Heart left ventricle (tissue), 16 donors: ENCODE data around the gene CFP. TPM values are rescaled to one million over a fixed set of nuclear protein-coding genes. Genes with fewer than 3 reads are reported as not detected.
A peak's percentile ranks its signal among the peaks of the same experiment; 100 is the strongest.

Experiments
- ATAC-seq, 4 donors: fragments of 200-7000 bp; cut with Tn5 transposase; one replicate each; pipeline ENCODE4 v1.9.1; 2020 to 2022; ENCODE audit warnings: moderate library complexity in 4 of 4, mild to moderate bottlenecking in 3 of 4, moderate number of reproducible peaks in 1 of 4
- DNase-seq, 5 donors: peaks; one replicate each; pipeline ENCODE4 v3.0.0-alpha.2; 2020
- H3K27ac ChIP-seq, 12 donors: fragments of 200-600 bp; sonication (generic) in 4 of 12; one replicate each; pipeline versions ENCODE4 v1.5.0 to v1.8.0; 2016 to 2022; ENCODE audit warnings: mild to moderate bottlenecking in 2 of 12
- H3K27me3 ChIP-seq, 9 donors: fragments of 200-600 bp; sonication (generic) in 2 of 9; one replicate each; pipeline versions ENCODE4 v1.5.1 to v1.8.0; 2016 to 2022; ENCODE audit warnings: mild to moderate bottlenecking in 3 of 9
- H3K36me3 ChIP-seq, 9 donors: fragments of 200-600 bp; sonication (generic) in 2 of 9; one replicate each; pipeline versions ENCODE4 v1.5.0 to v1.8.0; 2018 to 2022; ENCODE audit warnings: mild to moderate bottlenecking in 2 of 9
- H3K4me1 ChIP-seq, 12 donors: fragments of 200-600 bp; sonication (generic) in 4 of 12; one replicate each; pipeline versions ENCODE4 v1.5.0 to v1.8.0; 2016 to 2022; ENCODE audit warnings: mild to moderate bottlenecking in 3 of 12
- H3K4me3 ChIP-seq, 12 donors: fragments of 200-600 bp; sonication (generic) in 4 of 12; one replicate each; pipeline versions ENCODE4 v1.5.0 to v1.8.0; 2017 to 2022; ENCODE audit warnings: mild to moderate bottlenecking in 9 of 12, moderate library complexity in 4 of 12
- H3K9me3 ChIP-seq, 12 donors: fragments of 200-600 bp; sonication (generic) in 4 of 12; one replicate each; pipeline versions ENCODE4 v1.5.0 to v1.8.0; 2016 to 2022; ENCODE audit warnings: mild to moderate bottlenecking in 1 of 12
- POLR2A ChIP-seq, 2 donors: fragments of 450-650 bp; IDR thresholded peaks; one replicate each; pipeline ENCODE4 v1.6.1; 2017; ENCODE audit warnings: antibody characterized with exemption in 2 of 2, mild to moderate bottlenecking in 2 of 2, moderate library complexity in 2 of 2
- WGBS, 4 donors: extraction: QIAGEN DNeasy Blood & Tissue Kit in 2 of 4; methylation state at CpG; one replicate each; pipeline versions ENCODE4 v1.1.5 to v1.1.7; 2013 to 2018; 5-methylcytosine and 5-hydroxymethylcytosine counted together
- intact Hi-C, 10 donors: fragments of 100-400 bp; cut with DNase I; formaldehyde crosslinking; loops; one replicate each; pipeline versions ENCODE4 v1.11.1 to v1.14.2; 2022
- polyA plus RNA-seq, 2 donors: library from polyadenylated mRNA; stranded (reverse); fragments of 200-250 nt; gene quantifications; one replicate each; pipeline ENCODE4 v1.2.3, GENCODE V29; 2013
- total RNA-seq, 9 donors: library from RNA; depleted of rRNA in 2 of 9; stranded (reverse); fragments of >200 nt in 2 of 9; fragmentation: NEBNext Ultra II Directional in 3 of 9; extraction: Animal tissue kit (Norgen Biotek cat#: 25700) in 3 of 9; gene quantifications; one replicate each; pipeline versions ENCODE4 v1.1.0 to v1.2.4, GENCODE V29; 2016 to 2023
- TF ChIP-seq, protein P1 (sequence below), 12 donors: fragments of 200-600 bp; sonication (generic) in 4 of 12; IDR thresholded peaks; one replicate each; pipeline versions ENCODE4 v1.5.0 to v1.8.0; 2018 to 2022; ENCODE audit warnings: antibody characterized with exemption in 12 of 12, mild to moderate bottlenecking in 5 of 12
- donor health status: ischemic (EF 13 %, LVEDD 7.1; RV severe dilation, severe dysfunction).
- donor health status: healthy with polysubstance abuse.
- donor health status: DM: no; HTN: yes; CAD: no.
- donor health status: DM: no; HTN: no; CAD: no.
- donor health status: ischemic (EF 25% LVEDD 6.9; RV normal size, moderate dysfunction).
- donor health status: ischemic (EF 25% LVEDD 5.7; RV mildly dilated, moderate dysfunction).
- donor health status: healthy.
- donor health status: DM: yes; HTN: yes; CAD: no.
- donor health status: ischemic (EF 35%, LVEDD 5.7; RV mildly dilated, moderate dysfunction).
- donor health status: nonischemic (EF 11% LVEDD 7.7; RV severe dilation, severe dysfunction).
- donor health status: DM: yes; HTN: yes; CAD: no.
- donor health status: PGD.
- donor health status: ischemic (EF 29% LVEDD 5.4; RV normal size, mild dysfunction).
- donor health status: nonischemic (EF 23%, LVEDD 6.1; RV moderate dilation, normal function).

Gene CFP
- total and polyA plus RNA-seq, 11 donors: 0.98 to 24.7 (median 1.8) TPM

DNA sequence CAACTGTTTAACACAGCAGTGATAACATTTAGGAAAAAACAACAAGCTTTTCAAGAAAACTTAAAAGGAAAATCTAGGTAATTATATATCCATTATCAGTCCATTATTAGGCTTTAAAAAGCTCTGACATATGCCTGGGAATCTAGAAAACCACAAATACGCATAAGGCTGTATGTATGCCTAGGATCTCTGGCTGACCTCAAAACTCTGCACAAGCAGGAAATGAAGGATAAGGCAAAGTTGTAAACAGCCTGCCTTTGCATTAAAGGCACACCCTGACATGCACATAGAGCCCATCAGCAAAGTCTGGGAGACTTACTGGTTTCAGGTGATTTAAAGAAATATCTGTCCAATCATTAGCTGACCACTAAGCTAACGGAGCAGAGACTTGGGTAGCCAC, 33.5 kb downstream of the CFP start:
- intact Hi-C loops: no loop called here
- ATAC-seq (no peak), DNase-seq (no peak)
- no peaks in the 10 kb centered on the region for H3K27me3 ChIP-seq
- peaks cover 0 to 42% (median 9%) of the 10 kb centered on the region in 12 donors for H3K9me3 ChIP-seq
- peaks cover 0 to 8% (median 0%) of the 10 kb centered on the region in 12 donors for H3K4me1 ChIP-seq
- peak overlapping the region in 4 of 12 donors; percentile 18 to 38 (median 30) for H3K27ac ChIP-seq
- H3K36me3 ChIP-seq: no peaks in the 10 kb centered on the region
- H3K4me3 ChIP-seq: no peak overlapping the region
- 67 to 87% (median 74%) methylated on average over 2 of the region's 2 CpGs for WGBS, 4 donors
- TF ChIP-seq, protein P1, sequence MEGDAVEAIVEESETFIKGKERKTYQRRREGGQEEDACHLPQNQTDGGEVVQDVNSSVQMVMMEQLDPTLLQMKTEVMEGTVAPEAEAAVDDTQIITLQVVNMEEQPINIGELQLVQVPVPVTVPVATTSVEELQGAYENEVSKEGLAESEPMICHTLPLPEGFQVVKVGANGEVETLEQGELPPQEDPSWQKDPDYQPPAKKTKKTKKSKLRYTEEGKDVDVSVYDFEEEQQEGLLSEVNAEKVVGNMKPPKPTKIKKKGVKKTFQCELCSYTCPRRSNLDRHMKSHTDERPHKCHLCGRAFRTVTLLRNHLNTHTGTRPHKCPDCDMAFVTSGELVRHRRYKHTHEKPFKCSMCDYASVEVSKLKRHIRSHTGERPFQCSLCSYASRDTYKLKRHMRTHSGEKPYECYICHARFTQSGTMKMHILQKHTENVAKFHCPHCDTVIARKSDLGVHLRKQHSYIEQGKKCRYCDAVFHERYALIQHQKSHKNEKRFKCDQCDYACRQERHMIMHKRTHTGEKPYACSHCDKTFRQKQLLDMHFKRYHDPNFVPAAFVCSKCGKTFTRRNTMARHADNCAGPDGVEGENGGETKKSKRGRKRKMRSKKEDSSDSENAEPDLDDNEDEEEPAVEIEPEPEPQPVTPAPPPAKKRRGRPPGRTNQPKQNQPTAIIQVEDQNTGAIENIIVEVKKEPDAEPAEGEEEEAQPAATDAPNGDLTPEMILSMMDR (IDR thresholded peaks at IDR 0.05): no peak
- no peak for TF ChIP-seq POLR2A (IDR thresholded peaks at IDR 0.05)

DNA sequence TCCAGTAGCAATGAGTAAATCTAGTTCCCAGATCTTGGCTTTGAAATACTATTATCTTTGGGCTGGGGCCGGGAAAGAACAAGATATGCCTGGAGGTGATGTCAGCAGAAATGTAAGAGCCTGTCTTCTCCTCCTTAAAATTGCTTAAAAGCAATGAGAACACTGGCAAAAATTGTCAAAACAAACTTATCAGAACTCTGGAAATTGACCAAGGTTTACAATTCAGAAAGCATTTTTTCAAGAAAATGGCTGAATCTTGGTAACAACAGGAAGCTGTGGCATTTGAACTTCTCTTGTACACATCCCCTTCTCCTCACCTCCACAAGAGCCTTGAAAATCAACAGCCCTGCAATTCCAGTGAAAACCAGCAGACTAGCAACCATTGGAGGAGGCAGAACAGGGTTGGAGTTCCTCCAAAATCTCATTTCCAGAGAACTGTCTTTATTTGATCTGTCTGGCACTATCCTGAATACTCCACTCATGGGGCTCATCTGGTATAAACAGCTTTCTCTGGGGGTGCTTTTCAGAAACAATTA, 33.9 kb downstream of the CFP start:
- TF ChIP-seq POLR2A (IDR thresholded peaks at IDR 0.05): no peak
- TF ChIP-seq, protein P1 (IDR thresholded peaks at IDR 0.05): no peak
- Histone ChIP-seq H3K4me1 (peaks cover 0 to 8% (median 0%) of the 10 kb centered on the region in 12 donors), H3K27ac (peak overlapping the region in 4 of 12 donors; percentile 18 to 38 (median 30)), H3K36me3 (no peaks in the 10 kb centered on the region), H3K4me3 (no peak overlapping the region), H3K9me3 (peaks cover 0 to 42% (median 9%) of the 10 kb centered on the region in 12 donors), H3K27me3 (no peaks in the 10 kb centered on the region)
- WGBS, 4 donors: 34 to 50% (median 38%) methylated on average over 1 of the region's 1 CpG
- intact Hi-C loops: no loop called here
- DNase-seq: no peak
- ATAC-seq: peak in 3 of 4 donors; percentile 61 to 69 (median 69)

DNA sequence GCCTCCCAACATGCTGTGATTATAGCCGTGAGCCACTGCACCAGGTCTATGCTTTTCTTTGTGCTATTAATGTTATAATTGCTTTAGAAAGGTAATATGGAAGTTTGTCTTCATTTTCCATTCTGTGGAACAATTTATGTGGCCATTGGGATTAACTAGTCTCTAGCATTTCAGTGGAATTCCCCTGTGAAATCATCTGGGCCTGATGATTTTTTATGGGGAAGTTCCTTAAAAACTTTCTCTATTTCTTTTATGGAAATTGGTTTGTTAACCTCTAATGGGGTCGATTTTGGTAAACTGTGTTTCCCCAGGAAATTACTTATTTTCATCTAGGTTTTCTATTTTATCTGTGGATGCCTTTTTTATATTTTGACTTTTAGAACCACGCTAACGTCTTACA, 36.2 kb downstream of the CFP start:
- ATAC-seq (no peak), DNase-seq (no peak)
- H3K36me3 ChIP-seq: no peaks in the 10 kb centered on the region
- WGBS, 4 donors: 54 to 87% (median 68%) methylated on average over 4 of the region's 4 CpGs
- no peak for TF ChIP-seq POLR2A (IDR thresholded peaks at IDR 0.05)
- TF ChIP-seq, protein P1 (IDR thresholded peaks at IDR 0.05): no peak
- intact Hi-C loops: no loop called here
- H3K9me3 ChIP-seq: peaks cover 0 to 27% (median 5%) of the 10 kb centered on the region in 12 donors
- H3K4me3 ChIP-seq: no peak overlapping the region
- no peak overlapping the region for H3K27ac ChIP-seq
- H3K4me1 ChIP-seq: peaks cover 0 to 8% (median 0%) of the 10 kb centered on the region in 12 donors
- H3K27me3 ChIP-seq: peaks cover 0 to under 1% (median 0%) of the 10 kb centered on the region in 9 donors

DNA sequence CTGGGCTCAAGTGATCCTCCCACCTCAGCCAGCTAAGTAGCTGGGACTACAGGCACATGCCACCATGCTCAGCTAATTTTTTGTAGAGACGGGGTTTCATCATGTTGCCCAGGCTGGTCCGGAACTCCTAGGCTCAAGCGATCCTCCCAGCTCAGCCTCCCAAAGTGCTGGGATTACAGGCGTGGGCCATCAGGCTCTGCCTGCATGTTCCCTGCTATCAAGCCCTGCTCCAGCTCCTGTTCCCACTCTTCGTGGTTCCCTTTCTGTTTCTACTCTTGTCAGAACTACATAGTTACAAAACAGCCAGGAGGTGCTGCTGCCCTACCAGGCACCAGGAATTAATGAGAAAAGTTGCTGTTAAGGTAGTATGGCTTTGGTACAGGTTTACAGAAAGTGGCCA, 38.7 kb downstream of the CFP start:
- ATAC-seq (no peak), DNase-seq (no peak)
- H3K4me3 ChIP-seq: no peak overlapping the region
- peaks cover 0 to 2% (median 0%) of the 10 kb centered on the region in 9 donors for H3K27me3 ChIP-seq
- intact Hi-C loops: no loop called here
- TF ChIP-seq POLR2A (IDR thresholded peaks at IDR 0.05): no peak
- TF ChIP-seq, protein P1 (IDR thresholded peaks at IDR 0.05): no peak
- no peak overlapping the region for H3K27ac ChIP-seq
- H3K4me1 ChIP-seq: peaks cover 0 to 8% (median 0%) of the 10 kb centered on the region in 12 donors
- H3K9me3 ChIP-seq: peaks cover 0 to 2% (median 0%) of the 10 kb centered on the region in 12 donors
- peaks cover 0 to 3% (median 0%) of the 10 kb centered on the region in 9 donors for H3K36me3 ChIP-seq
- 75 to 87% (median 84%) methylated on average over 5 of the region's 5 CpGs for WGBS, 4 donors
